SU-DHL-6 (cell line): ENCODE measurements around the gene ACTN3.
"Not testable (repeated sequence)": the region's sequence is repeated elsewhere in the genome, so short reads cannot be mapped to it uniquely, and the experiment has no call there.

ENCODE experiments used
- H2AFZ ChIP-seq: fragments of 200-600 bp; sonication (generic); 2 replicates; pipeline ENCODE4 v1.6.1; 2014; ENCODE audit warnings: low read depth, mild to moderate bottlenecking, moderate library complexity, mixed read lengths, antibody characterized with exemption, low read length; ENCODE audit not compliant: severe bottlenecking
- H3F3A ChIP-seq: fragments of 200-600 bp; shearing (Covaris generic); 2 replicates; pipeline ENCODE4 v1.6.0; 2016; ENCODE audit warnings: antibody characterized with exemption, mild to moderate bottlenecking; ENCODE audit not compliant: insufficient read depth
- H3K27ac ChIP-seq: fragments of 200-600 bp; sonication (generic); 2 replicates; pipeline ENCODE4 v1.5.1; 2016; ENCODE audit warnings: low read depth, mild to moderate bottlenecking, low read length, moderate library complexity, mixed read lengths
- H3K27me3 ChIP-seq: fragments of 200-600 bp; sonication (generic), shearing (Covaris generic); 2 replicates; pipeline ENCODE4 v1.6.0; 2014; ENCODE audit warnings: mild to moderate bottlenecking, low read length
- H3K36me3 ChIP-seq: fragments of 200-600 bp; sonication (generic); 2 replicates; pipeline ENCODE4 v1.6.1; 2014; ENCODE audit warnings: mild to moderate bottlenecking, low read length, mixed read lengths
- H3K4me2 ChIP-seq: fragments of 300-600, 200-600 bp; shearing (Covaris generic), sonication (generic); 2 replicates; pipeline ENCODE4 v1.6.0; 2014; ENCODE audit warnings: low read length, low read depth, mild to moderate bottlenecking; ENCODE audit not compliant: poor library complexity, severe bottlenecking
- H3K4me3 ChIP-seq: fragments of 200-600 bp; sonication (generic); 2 replicates; pipeline ENCODE4 v1.5.1; 2014; ENCODE audit warnings: antibody characterized with exemption, low read length, mild to moderate bottlenecking, mixed read lengths; ENCODE audit not compliant: insufficient read depth, poor library complexity, severe bottlenecking
- H3K79me2 ChIP-seq: fragments of 200-600 bp; sonication (generic); 2 replicates; pipeline ENCODE4 v1.6.1; 2014; ENCODE audit warnings: mild to moderate bottlenecking, low read length, moderate library complexity; ENCODE audit not compliant: insufficient read depth
- H3K9ac ChIP-seq: fragments of 200-600 bp; sonication (generic); 2 replicates; pipeline ENCODE4 v1.7.0; 2014; ENCODE audit warnings: mild to moderate bottlenecking, low read length
- H3K9me2 ChIP-seq: fragments of 200-600 bp; sonication (generic); replicated peaks from 2 replicates; pipeline ENCODE4 v1.6.1; 2014; ENCODE audit warnings: low read length; ENCODE audit not compliant: insufficient read depth
- H3K9me3 ChIP-seq: fragments of 200-600 bp; sonication (generic); 2 replicates; pipeline ENCODE4 v1.6.1; 2014; ENCODE audit warnings: low read length, mixed read lengths; ENCODE audit not compliant: insufficient read depth
- H4K20me1 ChIP-seq: fragments of 200-600 bp; sonication (generic); 2 replicates; pipeline ENCODE4 v1.6.1; 2014; ENCODE audit warnings: low read depth, mild to moderate bottlenecking, antibody characterized with exemption, low read length, moderate library complexity, mixed read lengths
- CTCF ChIP-seq: fragments of 200-600 bp; sonication (generic); IDR thresholded peaks from one replicate; pipeline ENCODE4 v1.5.1; 2017; ENCODE audit warnings: antibody characterized with exemption, mild to moderate bottlenecking, low read length, moderate library complexity; ENCODE audit not compliant: insufficient read depth, poor library complexity, severe bottlenecking
- EZH2phosphoT487 ChIP-seq: fragments of 200-600 bp; sonication (generic), shearing (Covaris generic); conservative IDR thresholded peaks from 2 replicates; pipeline ENCODE4 v1.6.1; 2018; ENCODE audit warnings: mild to moderate bottlenecking, antibody characterized with exemption, low read length, moderate library complexity, mixed read lengths

ACTN3 gene

DNA sequence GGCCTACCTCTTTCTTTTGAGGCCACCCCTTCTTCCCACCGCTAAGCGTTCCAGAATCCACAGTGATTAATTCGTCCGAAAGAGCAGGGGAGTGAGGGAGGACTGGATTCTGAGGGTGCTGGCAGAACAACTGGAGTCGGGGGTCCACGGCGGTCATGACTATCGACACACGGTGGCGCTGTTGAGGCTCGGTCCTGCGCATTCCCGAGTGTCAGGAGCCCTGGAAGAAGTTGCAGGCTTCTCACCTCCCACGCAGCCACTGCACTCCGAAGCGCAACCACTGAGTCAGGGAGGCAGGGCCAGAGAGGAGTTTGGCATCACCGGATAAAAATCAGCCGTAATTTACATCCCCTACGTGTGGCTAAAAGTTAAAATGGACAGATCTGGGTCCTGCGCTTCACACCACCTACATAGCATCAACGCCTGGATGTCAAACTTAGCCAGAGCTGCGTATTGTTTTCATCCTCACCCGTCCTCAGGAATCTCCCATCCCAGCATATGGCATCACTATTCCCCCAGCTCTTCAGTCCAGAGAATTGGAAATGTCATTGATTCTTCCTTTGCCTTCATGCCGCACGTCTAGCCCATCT lies 32.4 kb downstream of the ACTN3 start:
- H2AFZ ChIP-seq, result no peak overlapping the region
- TF ChIP-seq CTCF, result peak; percentile 63
- no peak for TF ChIP-seq EZH2phosphoT487
- H3K9ac ChIP-seq, result no peak overlapping the region
- H3K36me3 ChIP-seq, result no peaks in the 10 kb centered on the region
- no peaks in the 10 kb centered on the region for H3K9me2 ChIP-seq
- H3K27me3 ChIP-seq, result no peaks in the 10 kb centered on the region
- peaks cover 5% of the 10 kb centered on the region; the same call in 1 of the 2 replicates for H3K9me3 ChIP-seq
- H3K79me2 ChIP-seq, result no peaks in the 10 kb centered on the region
- no peak overlapping the region for H3K27ac ChIP-seq
- H4K20me1 ChIP-seq, result no peaks in the 10 kb centered on the region
- H3K4me3 ChIP-seq, result no peak overlapping the region
- no peaks in the 10 kb centered on the region for H3F3A ChIP-seq
- H3K4me2 ChIP-seq, result no peak overlapping the region

- no peak overlapping the region for H3K27ac ChIP-seq
- no peak overlapping the region for H3K9ac ChIP-seq
- no peaks in the 10 kb centered on the region for H3K36me3 ChIP-seq
- H4K20me1 ChIP-seq, result no peaks in the 10 kb centered on the region
- H3K4me3 ChIP-seq, result no peak overlapping the region
- no peak overlapping the region for H3K4me2 ChIP-seq
- no peaks in the 10 kb centered on the region for H3K79me2 ChIP-seq
- TF ChIP-seq EZH2phosphoT487, result no peak
- no peak for TF ChIP-seq CTCF
- H3K9me2 ChIP-seq, result no peaks in the 10 kb centered on the region
- H3K9me3 ChIP-seq, result peaks cover 5% of the 10 kb centered on the region; the same call in 1 of the 2 replicates
- H3K27me3 ChIP-seq, result no peaks in the 10 kb centered on the region
- no peaks in the 10 kb centered on the region for H3F3A ChIP-seq
- H2AFZ ChIP-seq, result no peak overlapping the region
Measured at GRCh38 chr11:66580803-66581202, 34.1 kb downstream of the ACTN3 start.

GRCh38 chr11:66581261-66581660 lies 34.6 kb downstream of the ACTN3 start:
- TF ChIP-seq EZH2phosphoT487 (no peak), CTCF (no peak)
- no peak overlapping the region for H3K27ac ChIP-seq
- no peak overlapping the region for H3K9ac ChIP-seq
- no peaks in the 10 kb centered on the region for H3K27me3 ChIP-seq
- no peaks in the 10 kb centered on the region for H3K36me3 ChIP-seq
- H3K4me3 ChIP-seq, result no peak overlapping the region
- no peaks in the 10 kb centered on the region for H3F3A ChIP-seq
- H3K9me3 ChIP-seq, result peaks cover 5% of the 10 kb centered on the region; the same call in 1 of the 2 replicates
- H3K79me2 ChIP-seq, result no peaks in the 10 kb centered on the region
- no peak overlapping the region for H2AFZ ChIP-seq
- no peak overlapping the region for H3K4me2 ChIP-seq
- no peaks in the 10 kb centered on the region for H4K20me1 ChIP-seq
- H3K9me2 ChIP-seq, result no peaks in the 10 kb centered on the region

DNA sequence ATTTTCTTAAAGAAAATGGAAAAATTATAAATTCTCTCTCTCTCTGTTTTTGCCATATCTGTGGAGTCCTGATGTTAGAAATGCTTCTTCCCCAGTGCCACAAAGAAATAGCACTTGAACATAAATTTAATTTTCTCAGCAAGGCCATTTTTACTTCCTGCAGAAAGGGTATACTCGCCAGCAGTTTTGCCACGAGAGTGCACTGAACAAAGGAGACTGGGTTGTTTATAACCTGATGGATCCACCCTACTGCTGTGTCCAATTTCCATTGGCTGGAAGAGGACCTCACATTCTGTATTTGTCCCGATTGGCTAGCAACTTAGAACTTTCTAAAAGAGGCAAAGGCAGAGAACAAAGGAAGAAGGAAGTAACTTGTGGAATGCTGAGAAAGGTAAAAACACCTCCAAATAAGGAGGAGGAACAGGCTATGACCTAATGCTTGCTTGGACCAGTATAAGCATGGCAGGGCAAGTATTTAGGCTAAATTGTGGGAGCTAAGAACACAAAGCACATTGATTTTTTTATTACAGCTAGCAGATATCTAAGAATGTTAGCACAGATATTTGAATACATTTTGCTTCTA lies 36.0 kb downstream of the ACTN3 start:
- H3K9me3 ChIP-seq, H3K36me3 ChIP-seq, H3K27me3 ChIP-seq, H3K4me2 ChIP-seq, H3K4me3 ChIP-seq, H3K79me2 ChIP-seq, H3K27ac ChIP-seq, H4K20me1 ChIP-seq, H3K9ac ChIP-seq, H2AFZ ChIP-seq, H3K9me2 ChIP-seq, H3F3A ChIP-seq: not testable (repeated sequence)

- H3K4me2 ChIP-seq, H4K20me1 ChIP-seq, H3K4me3 ChIP-seq, H3K79me2 ChIP-seq, H2AFZ ChIP-seq, H3K27me3 ChIP-seq, H3K9me2 ChIP-seq, H3K27ac ChIP-seq, H3K9ac ChIP-seq, H3K36me3 ChIP-seq, H3F3A ChIP-seq, H3K9me3 ChIP-seq: not testable (repeated sequence)
Measured at GRCh38 chr11:66585447-66585846, 38.7 kb downstream of the ACTN3 start.
